ENCODE results near the gene ZNF619. TPM values are rescaled to one million over a fixed set of nuclear protein-coding genes. Genes with fewer than 3 reads are reported as not detected.

Gene ZNF619
- total and polyA plus RNA-seq, 9 of the 15 experiments (the other 6 are each of a cell fraction or from before 2014, with no cell fraction given) = 1.3 to 9.1 (median 6.3) TPM

GRCh38 chr3:40452876-40453730 is 23.8 kb upstream of the ZNF619 start (continued):
- TF ChIP-seq DIDO1 (tag; IDR thresholded peaks at IDR 0.05; ENCODE audit: low read depth) (0 out of 2 replicates have a peak, but pooled peaks have one; percentile 44), EWSR1 (IDR thresholded peaks at IDR 0.05; ENCODE audit: borderline replicate concordance, low read depth, partially characterized antibody) (no peak), KLF1 (tag; IDR thresholded peaks at IDR 0.05) (no peak; the same call in 1 of the 2 replicates), NRF1 (conservative IDR thresholded peaks at IDR 0.05 in 1 of 2, IDR thresholded peaks at IDR 0.05 in 1 of 2) (peak; percentile 91 to 93), ATF1 (CRISPR knock-in tag; IDR thresholded peaks at IDR 0.05) (peak; percentile 53; the same call in 1 of the 2 replicates), ATF1 (tag; IDR thresholded peaks at IDR 0.05) (peak; percentile 98), ZNF124 (CRISPR knock-in tag; IDR thresholded peaks at IDR 0.05) (no peak), YBX1 (IDR thresholded peaks at IDR 0.05) (no peak), MEF2A (IDR thresholded peaks at IDR 0.05; ENCODE audit: control insufficient read depth, low read depth, low read length) (no peak), CAMTA2 (CRISPR knock-in tag; conservative IDR thresholded peaks at IDR 0.05) (no peak), CBX3 (IDR thresholded peaks at IDR 0.05; ENCODE audit: borderline replicate concordance in 1 of 2, low read length in 2 of 2) (no peak; a peak in 2 of 3 replicates), NR1H2 (CRISPR knock-in tag; IDR thresholded peaks at IDR 0.05) (no peak), BRF2 (IDR thresholded peaks at IDR 0.05; ENCODE audit: borderline replicate concordance, insufficient read depth, insufficient read length) (no peak), E2F1 (CRISPR knock-in tag; IDR thresholded peaks at IDR 0.05) (peak; percentile 80), TBP (optimal IDR thresholded peaks at IDR 0.05; ENCODE audit: low read depth, low read length) (peak; percentile 78), BRD9 (IDR thresholded peaks at IDR 0.05; ENCODE audit: low read depth, partially characterized antibody) (peak; percentile 73), ELF2 (CRISPR knock-in tag; IDR thresholded peaks at IDR 0.05) (no peak), EZH2 (IDR thresholded peaks at IDR 0.05; ENCODE audit: borderline replicate concordance, low read depth, low read length) (no peak), KDM2B (CRISPR knock-in tag; IDR thresholded peaks at IDR 0.05) (no peak), ZNF23 (CRISPR knock-in tag; IDR thresholded peaks at IDR 0.05) (no peak), GABPB1 (CRISPR knock-in tag; IDR thresholded peaks at IDR 0.05) (peak; percentile 92), EHMT2 (IDR thresholded peaks at IDR 0.05) (peak; percentile 70; the same call in 1 of the 2 replicates), POLR3G (IDR thresholded peaks at IDR 0.05; ENCODE audit: extremely low read depth, insufficient read length, insufficient replicate concordance) (no peak), ZNF253 (CRISPR knock-in tag; conservative IDR thresholded peaks at IDR 0.05) (peak; percentile 34; the same call in 1 of the 2 replicates), COPS2 (conservative IDR thresholded peaks at IDR 0.05) (no peak), CHD1 (IDR thresholded peaks at IDR 0.05; ENCODE audit: low read length) (peak; percentile 65), GATA2 (CRISPR knock-in tag; IDR thresholded peaks at IDR 0.05) (no peak), PHB (CRISPR knock-in tag; IDR thresholded peaks at IDR 0.05) (no peak), ARID1B (IDR thresholded peaks at IDR 0.05) (0 out of 2 replicates have a peak, but pooled peaks have one; percentile 2), ZNF444 (CRISPR knock-in tag; IDR thresholded peaks at IDR 0.05) (no peak)

Data from K562 (cell line).